Chondrocyte (in vitro differentiated cells): Measurements from ENCODE around the gene INO80D. TPM values are rescaled to one million over a fixed set of nuclear protein-coding genes. Genes with fewer than 3 reads are reported as not detected.
"Not testable (repeated sequence)": the region's sequence is repeated elsewhere in the genome, so short reads cannot be mapped to it uniquely, and the experiment has no call there.

ENCODE experiments used
- DNase-seq: peaks from one replicate; pipeline ENCODE4 v3.0.0; 2021; ENCODE audit warnings: mixed read lengths, low spot score
- H3K27ac Mint-ChIP-seq: one replicate; pipeline ENCODE4 v1.8.0; 2021; ENCODE audit warnings: mild to moderate bottlenecking, moderate library complexity, mixed read lengths; ENCODE audit not compliant: unreplicated experiment
- H3K27me3 Mint-ChIP-seq: 2 replicates; pipeline ENCODE4 v1.8.0; 2021; ENCODE audit warnings: low read depth, mixed read lengths
- H3K36me3 Mint-ChIP-seq: 2 replicates; pipeline ENCODE4 v1.8.0; 2021; ENCODE audit warnings: low read depth, mixed read lengths
- H3K4me1 Mint-ChIP-seq: 2 replicates; pipeline ENCODE4 v1.8.0; 2021; ENCODE audit warnings: low read depth, mild to moderate bottlenecking, mixed read lengths
- H3K4me3 Mint-ChIP-seq: one replicate; pipeline ENCODE4 v1.8.0; 2021; ENCODE audit warnings: mild to moderate bottlenecking, moderate library complexity, mixed read lengths; ENCODE audit not compliant: unreplicated experiment
- H3K9me3 Mint-ChIP-seq: 2 replicates; pipeline ENCODE4 v1.8.0; 2021; ENCODE audit warnings: low read depth, mixed read lengths
- total RNA-seq: library from RNA; stranded (reverse); gene quantifications from 3 replicates; pipeline ENCODE4 v1.2.1, GENCODE V29; 2021
- TF ChIP-seq, protein P1 (sequence below): fragments of 200-600 bp; sonication (generic); IDR thresholded peaks from 2 replicates; pipeline ENCODE4 v1.5.0; 2021; ENCODE audit warnings: antibody characterized with exemption, mild to moderate bottlenecking, moderate library complexity

INO80D gene
- total RNA-seq, 1 donor from 2014 or later, result 14.5 TPM

DNA sequence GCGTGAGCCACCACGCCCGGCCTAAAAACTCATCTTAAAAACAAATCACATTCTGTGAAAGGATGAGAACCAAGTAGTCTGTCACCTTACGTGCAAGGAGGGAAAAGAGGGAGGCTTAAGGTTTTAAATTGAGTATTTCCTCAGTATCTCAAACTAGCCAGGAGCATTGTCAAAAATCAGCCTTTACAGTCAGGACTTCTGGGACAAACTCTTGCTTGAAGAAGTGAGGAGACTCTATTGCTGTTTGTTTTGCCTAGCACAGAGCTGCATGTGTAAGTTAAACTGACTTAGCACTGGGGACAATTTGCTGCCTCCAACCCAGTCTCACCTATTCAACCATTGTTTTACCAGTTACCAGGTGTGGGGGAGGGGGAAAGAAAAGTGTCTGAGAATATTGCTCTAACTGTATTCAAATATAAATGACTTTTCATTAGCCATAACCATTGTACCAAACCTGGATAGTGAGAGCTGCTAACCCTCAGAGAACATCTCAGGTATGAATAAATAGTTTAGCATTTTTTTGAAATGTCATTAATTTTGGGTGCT is 3.6 kb downstream of the INO80D start:
- Mint-ChIP-seq H3K9me3 (no peaks in the 10 kb centered on the region), H3K36me3 (no peaks in the 10 kb centered on the region), H3K27me3 (no peaks in the 10 kb centered on the region), H3K4me3 (no peak overlapping the region), H3K4me1 (peaks cover 27% of the 10 kb centered on the region), H3K27ac (no peak overlapping the region)
- TF ChIP-seq, protein P1, sequence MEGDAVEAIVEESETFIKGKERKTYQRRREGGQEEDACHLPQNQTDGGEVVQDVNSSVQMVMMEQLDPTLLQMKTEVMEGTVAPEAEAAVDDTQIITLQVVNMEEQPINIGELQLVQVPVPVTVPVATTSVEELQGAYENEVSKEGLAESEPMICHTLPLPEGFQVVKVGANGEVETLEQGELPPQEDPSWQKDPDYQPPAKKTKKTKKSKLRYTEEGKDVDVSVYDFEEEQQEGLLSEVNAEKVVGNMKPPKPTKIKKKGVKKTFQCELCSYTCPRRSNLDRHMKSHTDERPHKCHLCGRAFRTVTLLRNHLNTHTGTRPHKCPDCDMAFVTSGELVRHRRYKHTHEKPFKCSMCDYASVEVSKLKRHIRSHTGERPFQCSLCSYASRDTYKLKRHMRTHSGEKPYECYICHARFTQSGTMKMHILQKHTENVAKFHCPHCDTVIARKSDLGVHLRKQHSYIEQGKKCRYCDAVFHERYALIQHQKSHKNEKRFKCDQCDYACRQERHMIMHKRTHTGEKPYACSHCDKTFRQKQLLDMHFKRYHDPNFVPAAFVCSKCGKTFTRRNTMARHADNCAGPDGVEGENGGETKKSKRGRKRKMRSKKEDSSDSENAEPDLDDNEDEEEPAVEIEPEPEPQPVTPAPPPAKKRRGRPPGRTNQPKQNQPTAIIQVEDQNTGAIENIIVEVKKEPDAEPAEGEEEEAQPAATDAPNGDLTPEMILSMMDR, result no peak
- DNase-seq, result no peak

DNA sequence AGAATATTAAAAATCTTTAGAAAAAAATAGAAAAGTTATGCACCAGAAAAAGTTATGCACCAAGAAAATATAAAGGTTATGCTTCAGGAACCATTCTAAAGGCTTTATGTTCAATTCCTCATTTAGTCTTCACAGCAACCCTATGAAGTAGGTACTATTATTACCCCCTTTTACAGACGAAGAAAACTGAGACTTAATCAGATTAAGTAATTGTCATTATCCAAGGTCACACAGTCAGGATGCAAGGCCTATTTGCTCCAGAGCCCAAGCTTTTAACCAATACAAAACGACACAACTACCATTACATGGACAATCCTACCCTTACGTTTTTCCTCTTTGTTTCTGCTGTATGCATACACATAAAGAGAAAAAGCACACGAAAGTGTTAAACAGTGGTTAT is 5.0 kb downstream of the INO80D start:
- TF ChIP-seq, protein P1, result no peak
- Mint-ChIP-seq H3K27ac (no peak overlapping the region), H3K36me3 (no peaks in the 10 kb centered on the region), H3K9me3 (no peaks in the 10 kb centered on the region), H3K27me3 (no peaks in the 10 kb centered on the region), H3K4me1 (peaks cover 23% of the 10 kb centered on the region), H3K4me3 (no peak overlapping the region)
- DNase-seq, result no peak

DNA sequence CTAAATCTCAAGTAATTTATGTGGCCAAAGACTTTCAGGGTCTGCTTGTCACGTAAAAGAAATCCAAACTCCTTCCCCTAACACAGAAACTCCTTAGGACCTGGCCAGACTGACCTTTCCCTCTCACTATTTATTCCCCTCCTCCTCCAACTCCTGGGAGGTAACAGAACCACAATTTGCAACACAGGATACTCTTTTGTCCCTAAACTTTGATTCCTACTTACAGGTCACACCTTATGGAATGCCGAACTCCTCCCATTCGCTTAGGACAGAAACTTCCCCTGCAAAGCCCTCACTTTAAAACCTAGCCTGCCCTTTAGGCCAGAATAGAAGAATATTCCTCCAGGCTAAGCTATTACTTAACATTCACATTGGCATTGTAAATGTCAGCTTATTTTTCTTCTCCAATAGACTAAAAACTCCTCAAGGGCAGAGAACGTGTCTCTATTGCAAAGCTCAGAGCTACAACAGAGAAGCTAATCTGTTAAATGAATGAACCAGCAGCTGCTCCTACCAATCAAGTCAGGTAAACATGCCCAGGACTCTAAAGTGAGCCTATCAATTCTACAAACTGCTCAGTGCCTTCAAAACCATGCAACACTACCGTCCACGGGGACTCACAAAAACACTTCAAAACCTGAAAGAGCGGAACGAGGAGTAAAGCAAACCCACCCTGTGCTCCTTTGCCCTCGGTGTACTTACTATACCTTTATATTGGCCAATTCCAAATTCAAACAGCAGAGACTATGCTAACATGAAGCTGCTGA is 6.1 kb downstream of the INO80D start:
- DNase-seq, result no peak
- no peaks in the 10 kb centered on the region for H3K27me3 Mint-ChIP-seq
- H3K27ac Mint-ChIP-seq, result no peak overlapping the region
- H3K4me3 Mint-ChIP-seq, result no peak overlapping the region
- H3K9me3 Mint-ChIP-seq, result no peaks in the 10 kb centered on the region
- H3K4me1 Mint-ChIP-seq, result peaks cover 23% of the 10 kb centered on the region
- TF ChIP-seq, protein P1, result no peak
- H3K36me3 Mint-ChIP-seq, result no peaks in the 10 kb centered on the region

DNA sequence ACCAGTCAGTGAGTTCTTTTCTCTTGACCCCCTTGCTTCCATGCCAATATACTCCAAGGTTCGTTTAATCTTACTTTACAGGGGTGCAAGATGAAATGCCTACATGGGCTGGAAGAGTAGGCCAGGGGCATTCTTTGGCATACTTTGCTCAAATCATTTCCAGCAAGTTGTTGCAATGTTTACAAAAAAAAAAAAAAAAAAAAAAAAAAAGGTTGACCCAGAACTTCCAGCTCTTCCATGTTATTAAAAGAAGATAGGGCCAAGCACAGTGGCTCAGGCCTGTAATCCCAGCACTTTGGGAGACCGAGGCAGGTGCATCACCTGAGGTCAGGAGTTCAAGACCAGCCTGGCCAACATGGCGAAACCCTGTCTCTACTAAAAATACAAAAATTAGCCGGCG is 8.1 kb downstream of the INO80D start:
- H3K36me3 Mint-ChIP-seq, H3K9me3 Mint-ChIP-seq, DNase-seq, H3K4me3 Mint-ChIP-seq, H3K4me1 Mint-ChIP-seq, H3K27me3 Mint-ChIP-seq: not testable (repeated sequence)
- peak overlapping the region; percentile 1 for H3K27ac Mint-ChIP-seq

DNA sequence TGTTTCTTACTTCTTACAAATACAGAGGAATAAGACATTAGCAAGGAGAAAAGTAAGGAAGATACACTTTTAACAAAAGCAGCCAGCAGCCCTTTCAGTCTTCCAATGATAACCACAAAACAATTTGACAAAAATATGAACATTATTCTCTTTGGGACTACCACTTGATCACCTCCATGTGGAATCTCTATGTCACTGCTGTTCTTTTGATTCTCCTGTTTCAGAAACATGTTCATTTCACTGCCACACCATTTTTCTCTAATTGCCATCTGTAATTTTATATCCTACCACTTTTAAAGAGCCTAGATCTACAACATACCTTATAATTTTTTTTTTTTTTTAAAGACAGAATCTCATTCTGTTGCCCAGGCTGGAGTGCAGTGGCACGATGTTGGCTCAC is 10.9 kb downstream of the INO80D start:
- H3K27me3 Mint-ChIP-seq, result no peaks in the 10 kb centered on the region
- H3K36me3 Mint-ChIP-seq, result no peaks in the 10 kb centered on the region
- no peak for DNase-seq
- peaks cover 17% of the 10 kb centered on the region for H3K4me1 Mint-ChIP-seq
- TF ChIP-seq, protein P1, result peak; percentile 18
- H3K4me3 Mint-ChIP-seq, result no peak overlapping the region
- no peak overlapping the region for H3K27ac Mint-ChIP-seq
- H3K9me3 Mint-ChIP-seq, result no peaks in the 10 kb centered on the region

DNA sequence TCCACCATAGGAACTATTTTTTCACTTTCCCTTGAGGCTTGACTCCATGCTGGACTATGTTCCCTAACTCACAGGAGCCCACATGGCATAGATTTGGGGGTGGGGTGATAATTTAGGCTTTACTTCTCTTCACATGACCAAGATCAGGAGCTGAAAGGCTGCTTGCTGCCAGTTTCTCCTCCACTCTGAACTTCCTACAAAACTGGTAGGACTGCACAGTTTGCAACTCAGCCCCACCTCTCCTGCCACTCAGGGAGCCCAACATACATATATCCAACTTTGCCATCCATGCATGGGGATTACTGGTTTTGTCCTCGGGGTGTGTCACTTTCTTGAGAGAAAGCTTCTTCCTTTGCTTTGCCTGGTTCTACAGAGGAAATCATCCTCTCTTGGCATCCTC is 14.2 kb downstream of the INO80D start:
- TF ChIP-seq, protein P1, result no peak
- no peak overlapping the region for H3K4me3 Mint-ChIP-seq
- peaks cover 7% of the 10 kb centered on the region for H3K4me1 Mint-ChIP-seq
- no peaks in the 10 kb centered on the region for H3K9me3 Mint-ChIP-seq
- no peaks in the 10 kb centered on the region for H3K36me3 Mint-ChIP-seq
- DNase-seq, result no peak
- no peaks in the 10 kb centered on the region for H3K27me3 Mint-ChIP-seq
- H3K27ac Mint-ChIP-seq, result no peak overlapping the region
